Activated naive CD8-positive, alpha-beta T cell treated with anti-CD3 and anti-CD28 coated beads, Interleukin-2, amount 50 U/mL, for 24 hours (primary cell): ENCODE measurements around the gene ZNF469.
"Not testable (repeated sequence)": the region's sequence is repeated elsewhere in the genome, so short reads cannot be mapped to it uniquely, and the experiment has no call there.

Experiments
- ATAC-seq: fragments of 150-1000 bp; cut with Tn5 transposase; one replicate; pipeline ENCODE4 v1.10.0; 2021
- DNase-seq: peaks from one replicate; pipeline ENCODE4 v3.0.0; 2021
- H3K27ac Mint-ChIP-seq: one replicate; pipeline ENCODE4 v1.8.0; 2021; ENCODE audit warnings: mild to moderate bottlenecking, mixed read lengths
- H3K27me3 Mint-ChIP-seq: one replicate; pipeline ENCODE4 v1.8.0; 2021; ENCODE audit warnings: mixed read lengths
- H3K36me3 Mint-ChIP-seq: one replicate; pipeline ENCODE4 v1.8.0; 2021; ENCODE audit warnings: low read depth, mixed read lengths
- H3K4me1 Mint-ChIP-seq: one replicate; pipeline ENCODE4 v1.8.0; 2021; ENCODE audit warnings: mixed read lengths
- H3K4me3 Mint-ChIP-seq: one replicate; pipeline ENCODE4 v1.8.0; 2021; ENCODE audit warnings: mild to moderate bottlenecking, moderate library complexity, mixed read lengths
- H3K9me3 Mint-ChIP-seq: one replicate; pipeline ENCODE4 v1.8.0; 2021; ENCODE audit warnings: mixed read lengths

The ZNF469 gene

GRCh38 chr16:88352261-88353200, 30.2 kb upstream of the ZNF469 start:
- no peak for DNase-seq
- H3K36me3 Mint-ChIP-seq, result no peaks in the 10 kb centered on the region
- H3K27me3 Mint-ChIP-seq, result peaks cover 2% of the 10 kb centered on the region
- no peaks in the 10 kb centered on the region for H3K9me3 Mint-ChIP-seq
- no peak for ATAC-seq
- H3K4me1 Mint-ChIP-seq, result peaks cover 5% of the 10 kb centered on the region
- no peak overlapping the region for H3K27ac Mint-ChIP-seq
- H3K4me3 Mint-ChIP-seq, result no peak overlapping the region

- Mint-ChIP-seq H3K4me1 (peaks cover 3% of the 10 kb centered on the region), H3K36me3 (no peaks in the 10 kb centered on the region), H3K4me3 (no peak overlapping the region), H3K27ac (no peak overlapping the region), H3K27me3 (peaks cover 2% of the 10 kb centered on the region), H3K9me3 (no peaks in the 10 kb centered on the region)
- ATAC-seq (no peak), DNase-seq (no peak)
Observed at GRCh38 chr16:88353232-88353631, 29.5 kb upstream of the ZNF469 start.

- Mint-ChIP-seq H3K36me3 (no peaks in the 10 kb centered on the region), H3K27ac (no peak overlapping the region), H3K27me3 (peaks cover 2% of the 10 kb centered on the region), H3K4me3 (no peak overlapping the region), H3K9me3 (no peaks in the 10 kb centered on the region), H3K4me1 (peaks cover 2% of the 10 kb centered on the region)
- no peak for DNase-seq
- ATAC-seq, result no peak
Observed at GRCh38 chr16:88353691-88354090, 29.1 kb upstream of the ZNF469 start.

- no peaks in the 10 kb centered on the region for H3K9me3 Mint-ChIP-seq
Observed at GRCh38 chr16:88354229-88355092, 28.3 kb upstream of the ZNF469 start.

GRCh38 chr16:88355093-88355388, 27.7 kb upstream of the ZNF469 start:
- H3K4me3 Mint-ChIP-seq, result no peak overlapping the region
- H3K9me3 Mint-ChIP-seq, result no peaks in the 10 kb centered on the region
- peaks cover 2% of the 10 kb centered on the region for H3K27me3 Mint-ChIP-seq
- H3K36me3 Mint-ChIP-seq, result no peaks in the 10 kb centered on the region
- no peaks in the 10 kb centered on the region for H3K4me1 Mint-ChIP-seq
- DNase-seq (no peak), ATAC-seq (no peak)
- H3K27ac Mint-ChIP-seq, result no peak overlapping the region

More at GRCh38 chr16:88354229-88355092, 28.3 kb upstream of the ZNF469 start:
- H3K4me1 Mint-ChIP-seq, result no peaks in the 10 kb centered on the region
- ATAC-seq, result no peak
- peaks cover 2% of the 10 kb centered on the region for H3K27me3 Mint-ChIP-seq
- no peaks in the 10 kb centered on the region for H3K36me3 Mint-ChIP-seq
- DNase-seq, result no peak
- no peak overlapping the region for H3K27ac Mint-ChIP-seq
- no peak overlapping the region for H3K4me3 Mint-ChIP-seq

GRCh38 chr16:88355389-88356123, 27.2 kb upstream of the ZNF469 start:
- peaks cover 2% of the 10 kb centered on the region for H3K27me3 Mint-ChIP-seq
- no peak for ATAC-seq
- H3K36me3 Mint-ChIP-seq, result no peaks in the 10 kb centered on the region
- no peaks in the 10 kb centered on the region for H3K4me1 Mint-ChIP-seq
- H3K4me3 Mint-ChIP-seq, result no peak overlapping the region
- no peak overlapping the region for H3K27ac Mint-ChIP-seq
- DNase-seq, result no peak
- no peaks in the 10 kb centered on the region for H3K9me3 Mint-ChIP-seq

GRCh38 chr16:88356124-88356726, 26.5 kb upstream of the ZNF469 start:
- ATAC-seq, result no peak
- no peaks in the 10 kb centered on the region for H3K36me3 Mint-ChIP-seq
- H3K27ac Mint-ChIP-seq, result no peak overlapping the region

GRCh38 chr16:88356727-88357199, 26.0 kb upstream of the ZNF469 start:
- H3K27me3 Mint-ChIP-seq, result peaks cover 6% of the 10 kb centered on the region

More at GRCh38 chr16:88356124-88356726, 26.5 kb upstream of the ZNF469 start:
- Mint-ChIP-seq H3K9me3 (no peaks in the 10 kb centered on the region), H3K27me3 (peaks cover 2% of the 10 kb centered on the region), H3K4me3 (no peak overlapping the region), H3K4me1 (no peaks in the 10 kb centered on the region)
- no peak for DNase-seq

GRCh38 chr16:88357317-88358022, 25.3 kb upstream of the ZNF469 start:
- ATAC-seq (no peak), DNase-seq (no peak)
- Mint-ChIP-seq H3K9me3 (peaks cover 9% of the 10 kb centered on the region), H3K4me1 (no peaks in the 10 kb centered on the region), H3K27me3 (peaks cover 13% of the 10 kb centered on the region), H3K27ac (no peak overlapping the region), H3K4me3 (no peak overlapping the region), H3K36me3 (no peaks in the 10 kb centered on the region)

More at GRCh38 chr16:88356727-88357199, 26.0 kb upstream of the ZNF469 start:
- no peak overlapping the region for H3K27ac Mint-ChIP-seq
- H3K36me3 Mint-ChIP-seq, result no peaks in the 10 kb centered on the region
- ATAC-seq, result no peak
- H3K4me3 Mint-ChIP-seq, result no peak overlapping the region
- peaks cover 4% of the 10 kb centered on the region for H3K9me3 Mint-ChIP-seq
- no peak for DNase-seq
- H3K4me1 Mint-ChIP-seq, result no peaks in the 10 kb centered on the region

GRCh38 chr16:88358023-88358420, 24.7 kb upstream of the ZNF469 start:
- DNase-seq, result no peak
- H3K4me3 Mint-ChIP-seq, result no peak overlapping the region
- H3K36me3 Mint-ChIP-seq, result no peaks in the 10 kb centered on the region
- H3K27ac Mint-ChIP-seq, result no peak overlapping the region
- peaks cover 18% of the 10 kb centered on the region for H3K27me3 Mint-ChIP-seq
- ATAC-seq, result no peak
- H3K9me3 Mint-ChIP-seq, result peaks cover 13% of the 10 kb centered on the region
- peaks cover 1% of the 10 kb centered on the region for H3K4me1 Mint-ChIP-seq

- DNase-seq (no peak), ATAC-seq (no peak)
- peaks cover 11% of the 10 kb centered on the region for H3K4me1 Mint-ChIP-seq
- H3K36me3 Mint-ChIP-seq, result no peaks in the 10 kb centered on the region
- H3K27me3 Mint-ChIP-seq, result peaks cover 25% of the 10 kb centered on the region
- no peak overlapping the region for H3K4me3 Mint-ChIP-seq
- no peak overlapping the region for H3K27ac Mint-ChIP-seq
- H3K9me3 Mint-ChIP-seq, result peaks cover 13% of the 10 kb centered on the region
Observed at GRCh38 chr16:88359008-88359407, 23.8 kb upstream of the ZNF469 start.

GRCh38 chr16:88360401-88360800, 22.4 kb upstream of the ZNF469 start:
- not testable (repeated sequence) for H3K27ac Mint-ChIP-seq, DNase-seq, H3K4me3 Mint-ChIP-seq, H3K36me3 Mint-ChIP-seq, ATAC-seq
- Mint-ChIP-seq H3K4me1 (peaks cover 12% of the 10 kb centered on the region), H3K27me3 (peaks cover 29% of the 10 kb centered on the region), H3K9me3 (peaks cover 13% of the 10 kb centered on the region)

GRCh38 chr16:88360999-88361398, 21.8 kb upstream of the ZNF469 start:
- H3K4me3 Mint-ChIP-seq, result no peak overlapping the region
- H3K27me3 Mint-ChIP-seq, result peaks cover 29% of the 10 kb centered on the region
- no peaks in the 10 kb centered on the region for H3K36me3 Mint-ChIP-seq
- no peak for DNase-seq
- H3K9me3 Mint-ChIP-seq, result peaks cover 13% of the 10 kb centered on the region
- no peak for ATAC-seq
- no peak overlapping the region for H3K27ac Mint-ChIP-seq
- peaks cover 12% of the 10 kb centered on the region for H3K4me1 Mint-ChIP-seq
